ENCODE measurements around the gene C1orf232. TPM values are rescaled to one million over a fixed set of nuclear protein-coding genes. Genes with fewer than 3 reads are reported as not detected.

The C1orf232 gene
- total and polyA plus RNA-seq, 2 of the 4 experiments (the other 2 are of a cell fraction): not detected

- CTCF ChIA-PET: no interaction called here
Observed at GRCh38 chr1:26132128-26132833, 36.5 kb downstream of the C1orf232 start.

More at GRCh38 chr1:26132128-26132833, 36.5 kb downstream of the C1orf232 start:
- Histone ChIP-seq H2AK9ac (replicated peaks; ENCODE audit: low read depth, low read length, poor library complexity) (no peak overlapping the region), H2BK20ac (ENCODE audit: low read depth, low read length) (no peak overlapping the region), H3K27me3 (ENCODE audit: control insufficient read depth, insufficient read depth, low read length) (peaks cover 11% of the 10 kb centered on the region), H3K23ac (ENCODE audit: low read depth, low read length) (no peak overlapping the region), H3K79me1 (ENCODE audit: low read depth in 1 of 2, low read length in 2 of 2) (no peaks in the 10 kb centered on the region), H2AK5ac (ENCODE audit: low read depth, low read length) (no peak overlapping the region), H3K4me2 (ENCODE audit: low read depth, low read length) (no peak overlapping the region), H3K9me3 (ENCODE audit: control insufficient read depth, insufficient read depth, low read length) (no peaks in the 10 kb centered on the region), H4K20me1 (ENCODE audit: insufficient read depth, low read length) (no peaks in the 10 kb centered on the region), H3K9me1 (ENCODE audit: insufficient read depth, low read length) (no peaks in the 10 kb centered on the region), H3K18ac (ENCODE audit: low read depth, low read length) (no peak overlapping the region), H3K56ac (ENCODE audit: extremely low read depth, insufficient read depth, low read length) (no peak overlapping the region), H4K8ac (ENCODE audit: low read depth in 2 of 2, low read length in 2 of 2) (no peak overlapping the region), H2AFZ (replicated peaks; ENCODE audit: low read length, poor library complexity) (no peak overlapping the region), H2BK120ac (ENCODE audit: low read depth, low read length) (no peak overlapping the region), H3K4ac (ENCODE audit: low read depth, low read length) (no peak overlapping the region), H4K5ac (ENCODE audit: low read depth, low read length) (no peak overlapping the region), H3K4me3 (ENCODE audit: insufficient read depth, low read depth, low read length) (no peak overlapping the region), H3K4me1 (ENCODE audit: control insufficient read depth, insufficient read depth, low read length) (0 out of 2 replicates have a peak, but pooled peaks cover under 1% of the 10 kb centered on the region), H4K91ac (ENCODE audit: insufficient read depth, low read depth, low read length) (no peak overlapping the region), H3K36me3 (ENCODE audit: control insufficient read depth, insufficient read depth, low read length) (no peaks in the 10 kb centered on the region), H3K27ac (ENCODE audit: insufficient read depth, low read length) (no peak overlapping the region), H3K9ac (ENCODE audit: low read depth, low read length) (no peak overlapping the region), H2BK15ac (ENCODE audit: low read depth, low read length) (no peak overlapping the region), H3K14ac (replicated peaks; ENCODE audit: low read depth, low read length) (no peak overlapping the region), H2BK5ac (ENCODE audit: low read depth, low read length, poor library complexity, severe bottlenecking) (no peak overlapping the region)
- DNase-seq: no peak
- intact Hi-C loops (cut with micrococcal nuclease): no loop called here
- in situ Hi-C loops (cut with MboI; ENCODE audit: low sequenced_read_pairs): no loop called here
- POLR2A ChIA-PET (ENCODE audit: unreplicated experiment): no interaction called here
- no peak for ATAC-seq (ENCODE audit: low read depth)
- no peak for TF ChIP-seq MXI1 (IDR thresholded peaks at IDR 0.05; ENCODE audit: borderline replicate concordance, low read depth, low read length)
- no peak for TF ChIP-seq MAFK (IDR thresholded peaks at IDR 0.05; ENCODE audit: low read depth, low read length)
- no peak for TF ChIP-seq MAZ (IDR thresholded peaks at IDR 0.05; ENCODE audit: borderline replicate concordance, low read depth, low read length)
- TF ChIP-seq RFX5 (IDR thresholded peaks at IDR 0.05; ENCODE audit: low read depth, low read length): no peak
- TF ChIP-seq ELK1 (IDR thresholded peaks at IDR 0.05; ENCODE audit: borderline replicate concordance, low read depth, low read length): no peak
- TF ChIP-seq FOS (IDR thresholded peaks at IDR 0.05; ENCODE audit: low read depth, low read length): no peak
- TF ChIP-seq USF2 (IDR thresholded peaks at IDR 0.05; ENCODE audit: low read depth, low read length): no peak
- TF ChIP-seq RCOR1 (IDR thresholded peaks at IDR 0.05; ENCODE audit: insufficient replicate concordance, low read length): no peak
- TF ChIP-seq POLR2A (IDR thresholded peaks at IDR 0.05; ENCODE audit: low read depth, low read length): no peak
- no peak for TF ChIP-seq CTCF (conservative IDR thresholded peaks at IDR 0.05; ENCODE audit: low read depth, low read length)
- TF ChIP-seq NFE2L2 (IDR thresholded peaks at IDR 0.05; ENCODE audit: low read depth, low read length): no peak
- TF ChIP-seq SMC3 (IDR thresholded peaks at IDR 0.05; ENCODE audit: low read depth, low read length): no peak
- dilution Hi-C loops (cut with HindIII; ENCODE audit: low sequenced_read_pairs, unreplicated experiment): no loop called here
- no TSS peak for BruUV-seq (replicated peaks)
- 50% methylated on average over 2 of the region's 5 CpGs; no CpG with 5 or more reads in 1 of the 2 experiments for WGBS, 2 experiments (ENCODE audit: extremely low coverage in 2 of 2, insufficient read length in 1 of 2)

All from IMR-90 (cell line).